OCI-LY3 (cell line): ENCODE results near the gene SPEN.
A peak's percentile ranks its signal among the peaks of the same experiment; 100 is the strongest.

Experiments
- H2AFZ ChIP-seq: fragments of 200-600, 300-600 bp; shearing (Covaris generic); 2 replicates; pipeline ENCODE4 v1.6.0; 2014; ENCODE audit warnings: antibody characterized with exemption, low read depth, low read length
- H3K27ac ChIP-seq: fragments of 200-600, 300-600 bp; sonication (generic); 2 replicates; pipeline ENCODE4 v1.5.1; 2014; ENCODE audit warnings: mild to moderate bottlenecking, low read length, moderate library complexity, mixed read lengths
- H3K27me3 ChIP-seq: fragments of 200-600, 300-600 bp; sonication (generic); 2 replicates; pipeline ENCODE4 v1.6.1; 2014; ENCODE audit warnings: low read depth, low read length, mixed read lengths
- H3K36me3 ChIP-seq: fragments of 200-600, 300-600 bp; sonication (generic); replicated peaks from 2 replicates; pipeline ENCODE3; 2014; ENCODE audit warnings: low read depth, low read length, mixed read lengths
- H3K4me1 ChIP-seq: fragments of 300-600, 200-600 bp; sonication (generic); 2 replicates; pipeline ENCODE4 v1.6.1; 2014; ENCODE audit warnings: low read length, mixed read lengths
- H3K4me2 ChIP-seq: fragments of 200-600, 300-600 bp; sonication (generic); 2 replicates; pipeline ENCODE4 v1.6.1; 2014; ENCODE audit warnings: low read length, mixed read lengths
- H3K4me3 ChIP-seq: fragments of 300-600, 200-600 bp; sonication (generic); 2 replicates; pipeline ENCODE4 v1.5.1; 2014; ENCODE audit warnings: antibody characterized with exemption, mild to moderate bottlenecking, low read length, moderate library complexity
- H3K79me2 ChIP-seq: fragments of 300-600, 200-600 bp; shearing (Covaris generic); 2 replicates; pipeline ENCODE4 v1.6.1; 2014; ENCODE audit warnings: mild to moderate bottlenecking, low read length, mixed read lengths
- H3K9ac ChIP-seq: fragments of 300-600, 200-600 bp; shearing (Covaris generic); 2 replicates; pipeline ENCODE4 v1.6.0; 2014; ENCODE audit warnings: mild to moderate bottlenecking, low read length, moderate library complexity
- H3K9me3 ChIP-seq: fragments of 200-600, 300-600 bp; shearing (Covaris generic); 2 replicates; pipeline ENCODE4 v1.6.1; 2014; ENCODE audit warnings: low read length, mixed read lengths; ENCODE audit not compliant: insufficient read depth
- H4K20me1 ChIP-seq: fragments of 200-600, 300-600 bp; sonication (generic); 2 replicates; pipeline ENCODE4 v1.6.1; 2016; ENCODE audit warnings: low read length, mixed read lengths; ENCODE audit not compliant: insufficient read depth
- EZH2phosphoT487 ChIP-seq: fragments of 200-600 bp; shearing (Covaris generic); IDR thresholded peaks from 2 replicates; pipeline ENCODE4 v1.6.1; 2018; ENCODE audit warnings: antibody characterized with exemption, mixed run types, low read depth
- TF ChIP-seq, protein P1 (sequence below): fragments of 200-600, 300-600 bp; sonication (generic); IDR thresholded peaks from 2 replicates; pipeline ENCODE4 v1.5.1; 2014; ENCODE audit warnings: antibody characterized with exemption, low read length, low read depth

The SPEN gene

DNA sequence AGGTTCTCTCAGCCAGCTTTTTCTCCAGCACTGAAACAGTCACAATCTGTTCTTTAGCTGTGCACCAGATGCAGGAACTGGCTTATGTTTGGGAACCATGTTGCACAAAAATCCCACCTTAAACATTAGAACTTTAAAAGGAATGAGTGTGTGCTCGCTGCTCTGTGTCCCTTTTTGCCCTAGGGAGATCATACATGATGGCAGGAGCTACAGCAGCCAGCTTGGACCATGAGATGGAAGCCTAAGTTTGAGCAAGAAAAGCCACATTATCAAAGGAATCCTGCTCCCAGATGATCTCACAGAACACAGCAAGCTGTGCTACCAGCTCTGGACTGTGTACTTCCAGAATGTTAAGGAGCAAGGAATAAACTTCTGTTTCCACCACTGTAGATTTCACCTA is 124.9 kb downstream of the SPEN start:
- H3K9ac ChIP-seq = no peak overlapping the region
- H3K4me1 ChIP-seq = peaks cover 33% of the 10 kb centered on the region
- H3K36me3 ChIP-seq = peaks cover 37% of the 10 kb centered on the region
- TF ChIP-seq, protein P1, sequence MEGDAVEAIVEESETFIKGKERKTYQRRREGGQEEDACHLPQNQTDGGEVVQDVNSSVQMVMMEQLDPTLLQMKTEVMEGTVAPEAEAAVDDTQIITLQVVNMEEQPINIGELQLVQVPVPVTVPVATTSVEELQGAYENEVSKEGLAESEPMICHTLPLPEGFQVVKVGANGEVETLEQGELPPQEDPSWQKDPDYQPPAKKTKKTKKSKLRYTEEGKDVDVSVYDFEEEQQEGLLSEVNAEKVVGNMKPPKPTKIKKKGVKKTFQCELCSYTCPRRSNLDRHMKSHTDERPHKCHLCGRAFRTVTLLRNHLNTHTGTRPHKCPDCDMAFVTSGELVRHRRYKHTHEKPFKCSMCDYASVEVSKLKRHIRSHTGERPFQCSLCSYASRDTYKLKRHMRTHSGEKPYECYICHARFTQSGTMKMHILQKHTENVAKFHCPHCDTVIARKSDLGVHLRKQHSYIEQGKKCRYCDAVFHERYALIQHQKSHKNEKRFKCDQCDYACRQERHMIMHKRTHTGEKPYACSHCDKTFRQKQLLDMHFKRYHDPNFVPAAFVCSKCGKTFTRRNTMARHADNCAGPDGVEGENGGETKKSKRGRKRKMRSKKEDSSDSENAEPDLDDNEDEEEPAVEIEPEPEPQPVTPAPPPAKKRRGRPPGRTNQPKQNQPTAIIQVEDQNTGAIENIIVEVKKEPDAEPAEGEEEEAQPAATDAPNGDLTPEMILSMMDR = no peak
- no peak for TF ChIP-seq EZH2phosphoT487
- no peaks in the 10 kb centered on the region for H3K27me3 ChIP-seq
- H3K27ac ChIP-seq = no peak overlapping the region
- H3K4me3 ChIP-seq = no peak overlapping the region
- H2AFZ ChIP-seq = no peak overlapping the region
- no peak overlapping the region for H3K4me2 ChIP-seq
- peaks cover 29% of the 10 kb centered on the region for H3K79me2 ChIP-seq
- H4K20me1 ChIP-seq = no peaks in the 10 kb centered on the region
- H3K9me3 ChIP-seq = no peaks in the 10 kb centered on the region

GRCh38 chr1:15973772-15974171 is 126.3 kb downstream of the SPEN start:
- Histone ChIP-seq H3K79me2 (peaks cover 20% of the 10 kb centered on the region), H2AFZ (no peak overlapping the region), H4K20me1 (no peaks in the 10 kb centered on the region), H3K4me3 (no peak overlapping the region), H3K36me3 (peaks cover 24% of the 10 kb centered on the region), H3K27ac (no peak overlapping the region), H3K4me1 (peaks cover 25% of the 10 kb centered on the region), H3K27me3 (no peaks in the 10 kb centered on the region), H3K9ac (no peak overlapping the region), H3K4me2 (peak overlapping the region; percentile 90; the same call in 1 of the 2 replicates), H3K9me3 (no peaks in the 10 kb centered on the region)
- TF ChIP-seq EZH2phosphoT487 = no peak
- TF ChIP-seq, protein P1 = no peak

DNA sequence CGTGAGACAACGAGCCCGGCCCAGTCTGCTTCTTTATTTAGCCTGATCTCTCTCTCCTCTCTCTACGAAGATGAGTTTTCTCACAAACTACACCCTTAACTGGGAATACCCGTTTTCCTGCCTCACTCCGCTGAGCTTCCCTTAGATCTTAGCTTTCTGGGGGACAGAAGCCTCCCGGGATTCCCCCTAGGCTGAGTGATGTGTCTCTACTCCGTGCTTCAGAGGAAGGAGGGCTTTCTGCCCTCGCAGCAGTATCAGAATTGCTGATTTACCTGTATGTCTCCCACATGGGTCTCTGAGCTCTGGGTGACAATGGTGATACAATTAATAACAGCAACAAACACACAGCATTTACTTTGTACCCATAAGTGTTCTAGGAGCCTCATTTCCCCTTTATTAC is 127.3 kb downstream of the SPEN start:
- H3K4me1 ChIP-seq = peaks cover 25% of the 10 kb centered on the region
- H3K27me3 ChIP-seq = no peaks in the 10 kb centered on the region
- peaks cover 20% of the 10 kb centered on the region for H3K79me2 ChIP-seq
- H3K4me2 ChIP-seq = peak overlapping the region; percentile 90
- no peak overlapping the region for H2AFZ ChIP-seq
- peaks cover 15% of the 10 kb centered on the region for H3K36me3 ChIP-seq
- peak overlapping the region; percentile 83 for H3K27ac ChIP-seq
- no peaks in the 10 kb centered on the region for H3K9me3 ChIP-seq
- no peaks in the 10 kb centered on the region for H4K20me1 ChIP-seq
- peak overlapping the region; percentile 81 for H3K9ac ChIP-seq
- peak overlapping the region; percentile 83 for H3K4me3 ChIP-seq
- no peak for TF ChIP-seq EZH2phosphoT487
- TF ChIP-seq, protein P1 = no peak

GRCh38 chr1:15975358-15975804 is 127.9 kb downstream of the SPEN start:
- no peaks in the 10 kb centered on the region for H3K27me3 ChIP-seq
- peak overlapping the region; percentile 83 for H3K4me3 ChIP-seq
- peak overlapping the region; percentile 81 for H3K9ac ChIP-seq
- peak overlapping the region; percentile 83 for H3K27ac ChIP-seq
- no peak overlapping the region for H2AFZ ChIP-seq
- H3K4me1 ChIP-seq = peaks cover 25% of the 10 kb centered on the region
- peaks cover 20% of the 10 kb centered on the region for H3K79me2 ChIP-seq
- H3K9me3 ChIP-seq = no peaks in the 10 kb centered on the region
- TF ChIP-seq, protein P1 = 0 out of 2 replicates have a peak, but pooled peaks have one; percentile 14
- no peak for TF ChIP-seq EZH2phosphoT487
- H3K36me3 ChIP-seq = peaks cover 15% of the 10 kb centered on the region
- peak overlapping the region; percentile 90 for H3K4me2 ChIP-seq
- H4K20me1 ChIP-seq = no peaks in the 10 kb centered on the region
